Psoas muscle (tissue), 8 donors: Measurements from ENCODE around the gene FYN. TPM values are rescaled to one million over a fixed set of nuclear protein-coding genes. Genes with fewer than 3 reads are reported as not detected.

Experiments
- ATAC-seq, 4 donors: fragments of 200-7000 bp; cut with Tn5 transposase; one replicate each; pipeline ENCODE4 v1.9.1; 2020; ENCODE audit warnings: moderate library complexity in 3 of 4, mild to moderate bottlenecking in 2 of 4
- DNase-seq, 2 donors: peaks; one replicate each; pipeline ENCODE4 v3.0.0-alpha.2; 2020
- H3K27ac ChIP-seq: fragments of 200-600 bp; one replicate; pipeline ENCODE4 v1.8.0; 2022
- H3K27me3 ChIP-seq, 3 donors: fragments of 200-600 bp in 1 of 3; one replicate each; pipeline versions ENCODE4 v1.6.1 to v1.8.0; 2013 to 2022; ENCODE audit warnings: low read length in 2 of 3, mild to moderate bottlenecking in 2 of 3, moderate library complexity in 1 of 3; ENCODE audit not compliant: insufficient read depth in 3 of 3
- H3K36me3 ChIP-seq, 2 donors: fragments of 200-600 bp in 1 of 2; one replicate each; pipeline versions ENCODE4 v1.6.1 to v1.8.0; 2013 to 2022; ENCODE audit warnings: low read depth in 1 of 2, mild to moderate bottlenecking in 1 of 2, moderate library complexity in 1 of 2; ENCODE audit not compliant: insufficient read depth in 1 of 2
- H3K4me1 ChIP-seq: fragments of 200-600 bp; one replicate; pipeline ENCODE4 v1.8.0; 2022
- H3K4me3 ChIP-seq: fragments of 200-600 bp; one replicate; pipeline ENCODE4 v1.8.0; 2022; ENCODE audit warnings: mild to moderate bottlenecking
- H3K9me3 ChIP-seq: fragments of 200-600 bp; one replicate; pipeline ENCODE4 v1.8.0; 2022
- WGBS, 3 donors: extraction: QIAGEN DNeasy Blood & Tissue Kit; methylation state at CpG; one replicate each; pipeline versions ENCODE4 v1.1.6 to v1.1.7; 2013; 5-methylcytosine and 5-hydroxymethylcytosine counted together
- intact Hi-C, 2 donors: fragments of 100-400 bp; cut with DNase I; formaldehyde crosslinking; loops; one replicate each; pipeline versions ENCODE4 v1.11.0 to v1.14.2; 2022
- polyA plus RNA-seq, 3 donors: library from polyadenylated mRNA; stranded (reverse); fragments of 200-250 nt; gene quantifications; one replicate each; pipeline ENCODE4 v1.2.3, GENCODE V29; 2013
- total RNA-seq, 4 donors: library from RNA; stranded (reverse); fragmentation: NEBNext Ultra II Directional in 2 of 4; extraction: Animal tissue kit (Norgen Biotek cat#: 25700) in 2 of 4; gene quantifications; one replicate each; pipeline versions ENCODE4 v1.2.1 to v1.2.4, GENCODE V29; 2021 to 2023
- TF ChIP-seq, protein P1 (sequence below): fragments of 200-600 bp; IDR thresholded peaks from one replicate; pipeline ENCODE4 v1.8.0; 2022; ENCODE audit warnings: antibody characterized with exemption
- donor health status: healthy with polysubstance abuse.
- donor health status: DM: no; HTN: no; CAD: no; lungs with moderate emphysema.
- donor health status: Bipolar disorder and iron deficiency.
- donor health status: healthy.
- donor health status: DM: yes; HTN: yes; CAD: no.
- donor health status: DM: no; HTN: no; CAD: no.
- donor health status: DM: no; HTN: no; CAD: no.
- donor health status: DM: yes; HTN: yes; CAD: no.

FYN gene
- total and polyA plus RNA-seq, 7 donors: 7.1 to 27.8 (median 12.3) TPM

DNA sequence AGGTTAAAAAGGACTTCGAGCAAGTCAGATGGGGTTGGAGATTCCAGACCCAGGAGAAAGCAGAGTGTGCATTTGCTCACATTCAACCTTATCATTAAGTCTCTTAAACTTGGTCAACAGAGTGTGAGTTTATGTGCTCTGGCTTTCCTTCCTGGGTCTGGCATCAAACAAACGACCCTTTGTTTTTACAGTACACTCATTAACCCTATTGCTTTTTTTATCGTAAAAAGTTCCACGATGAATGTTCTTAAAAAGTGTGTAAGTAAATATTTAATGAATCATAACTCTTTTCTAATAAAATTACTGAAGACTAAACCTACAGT, 2.5 kb downstream of the FYN start:
- Histone ChIP-seq H3K9me3 (no peaks in the 10 kb centered on the region), H3K4me1 (no peaks in the 10 kb centered on the region), H3K27me3 (peaks cover 0 to 19% (median 8%) of the 10 kb centered on the region in 3 donors), H3K27ac (no peak overlapping the region), H3K36me3 (no peaks in the 10 kb centered on the region), H3K4me3 (no peak overlapping the region)
- TF ChIP-seq, protein P1, sequence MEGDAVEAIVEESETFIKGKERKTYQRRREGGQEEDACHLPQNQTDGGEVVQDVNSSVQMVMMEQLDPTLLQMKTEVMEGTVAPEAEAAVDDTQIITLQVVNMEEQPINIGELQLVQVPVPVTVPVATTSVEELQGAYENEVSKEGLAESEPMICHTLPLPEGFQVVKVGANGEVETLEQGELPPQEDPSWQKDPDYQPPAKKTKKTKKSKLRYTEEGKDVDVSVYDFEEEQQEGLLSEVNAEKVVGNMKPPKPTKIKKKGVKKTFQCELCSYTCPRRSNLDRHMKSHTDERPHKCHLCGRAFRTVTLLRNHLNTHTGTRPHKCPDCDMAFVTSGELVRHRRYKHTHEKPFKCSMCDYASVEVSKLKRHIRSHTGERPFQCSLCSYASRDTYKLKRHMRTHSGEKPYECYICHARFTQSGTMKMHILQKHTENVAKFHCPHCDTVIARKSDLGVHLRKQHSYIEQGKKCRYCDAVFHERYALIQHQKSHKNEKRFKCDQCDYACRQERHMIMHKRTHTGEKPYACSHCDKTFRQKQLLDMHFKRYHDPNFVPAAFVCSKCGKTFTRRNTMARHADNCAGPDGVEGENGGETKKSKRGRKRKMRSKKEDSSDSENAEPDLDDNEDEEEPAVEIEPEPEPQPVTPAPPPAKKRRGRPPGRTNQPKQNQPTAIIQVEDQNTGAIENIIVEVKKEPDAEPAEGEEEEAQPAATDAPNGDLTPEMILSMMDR: no peak
- no peak for DNase-seq
- 19 to 37% (median 23%) methylated on average over 4 of the region's 4 CpGs for WGBS, 3 donors
- ATAC-seq: no peak
- intact Hi-C loops: loop anchor here (5.0 to 10.0 kb wide), 5 partner anchors 68 to 158 kb away; no protein-coding TSS in a partner anchor

DNA sequence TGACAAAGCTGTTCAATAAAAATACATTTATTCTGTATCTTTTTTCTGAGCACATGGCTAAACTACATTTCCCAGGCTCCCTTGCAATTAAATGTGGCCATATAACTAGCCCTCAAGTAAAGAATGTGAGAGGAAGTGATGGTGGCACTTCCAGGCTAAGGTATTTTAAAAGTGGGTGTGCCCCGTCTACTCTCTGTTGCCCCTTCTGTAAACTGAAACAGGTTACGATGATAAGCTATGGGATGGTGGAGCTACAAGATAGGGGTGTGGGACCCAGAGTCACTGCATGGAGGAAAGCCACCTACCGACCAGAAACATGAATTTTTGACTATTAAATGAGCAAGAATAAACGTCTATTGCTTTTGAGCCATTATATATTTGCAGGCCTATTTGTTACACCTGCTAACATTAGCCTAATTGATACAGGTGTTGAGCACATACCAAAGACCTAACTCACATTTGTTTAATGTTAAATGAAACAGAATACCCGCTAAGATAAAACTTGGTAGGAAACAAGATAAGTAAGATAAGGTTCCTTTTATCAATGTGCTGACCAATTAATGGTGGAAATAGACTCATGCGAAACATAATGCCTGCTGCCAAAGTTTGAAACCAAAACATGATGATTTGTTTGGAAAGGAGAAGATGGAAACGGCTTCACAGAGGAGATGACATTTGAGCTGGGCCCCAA, 3.1 kb downstream of the FYN start:
- H3K27me3 ChIP-seq: peaks cover 0 to 17% (median 8%) of the 10 kb centered on the region in 3 donors
- intact Hi-C loops: loop anchor here (5.0 to 10.0 kb wide), 5 partner anchors 68 to 158 kb away; no protein-coding TSS in a partner anchor
- H3K36me3 ChIP-seq: no peaks in the 10 kb centered on the region
- TF ChIP-seq, protein P1: no peak
- H3K9me3 ChIP-seq: no peaks in the 10 kb centered on the region
- H3K4me3 ChIP-seq: no peak overlapping the region
- H3K27ac ChIP-seq: no peak overlapping the region
- no peak for DNase-seq
- ATAC-seq: no peak
- 59 to 74% (median 71%) methylated on average over 7 of the region's 7 CpGs for WGBS, 3 donors
- no peaks in the 10 kb centered on the region for H3K4me1 ChIP-seq

DNA sequence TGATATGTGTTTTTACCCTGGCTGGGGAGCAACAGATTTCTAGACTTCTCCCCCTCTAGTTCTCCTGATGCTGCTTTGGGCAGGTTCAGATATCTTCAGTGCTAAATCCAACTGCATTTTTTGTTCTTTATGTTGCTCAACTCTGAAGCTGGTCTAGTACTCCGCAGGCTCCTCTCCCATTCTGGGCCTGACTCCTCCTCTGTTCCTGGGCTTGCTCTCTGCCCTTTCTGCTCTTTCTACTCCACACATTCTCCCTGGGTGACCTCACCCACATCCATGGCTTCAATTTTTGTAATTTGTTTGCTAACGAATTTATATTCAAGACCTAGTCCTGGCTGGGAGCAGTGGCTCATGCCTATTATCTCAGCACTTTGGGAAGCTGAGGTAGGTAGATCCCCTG, 6.4 kb downstream of the FYN start:
- Histone ChIP-seq H3K9me3 (no peaks in the 10 kb centered on the region), H3K27ac (no peak overlapping the region), H3K27me3 (peaks cover 0 to 7% (median 5%) of the 10 kb centered on the region in 3 donors), H3K36me3 (no peaks in the 10 kb centered on the region), H3K4me3 (no peak overlapping the region), H3K4me1 (no peaks in the 10 kb centered on the region)
- DNase-seq (no peak), ATAC-seq (no peak)
- WGBS, 3 donors: 72 to 81% (median 74%) methylated on average over 2 of the region's 2 CpGs
- intact Hi-C loops: loop anchor here in 1 of 2 donors (5.0 kb wide), 1 partner anchor 145 kb away; no protein-coding TSS in a partner anchor
- TF ChIP-seq, protein P1: no peak

DNA sequence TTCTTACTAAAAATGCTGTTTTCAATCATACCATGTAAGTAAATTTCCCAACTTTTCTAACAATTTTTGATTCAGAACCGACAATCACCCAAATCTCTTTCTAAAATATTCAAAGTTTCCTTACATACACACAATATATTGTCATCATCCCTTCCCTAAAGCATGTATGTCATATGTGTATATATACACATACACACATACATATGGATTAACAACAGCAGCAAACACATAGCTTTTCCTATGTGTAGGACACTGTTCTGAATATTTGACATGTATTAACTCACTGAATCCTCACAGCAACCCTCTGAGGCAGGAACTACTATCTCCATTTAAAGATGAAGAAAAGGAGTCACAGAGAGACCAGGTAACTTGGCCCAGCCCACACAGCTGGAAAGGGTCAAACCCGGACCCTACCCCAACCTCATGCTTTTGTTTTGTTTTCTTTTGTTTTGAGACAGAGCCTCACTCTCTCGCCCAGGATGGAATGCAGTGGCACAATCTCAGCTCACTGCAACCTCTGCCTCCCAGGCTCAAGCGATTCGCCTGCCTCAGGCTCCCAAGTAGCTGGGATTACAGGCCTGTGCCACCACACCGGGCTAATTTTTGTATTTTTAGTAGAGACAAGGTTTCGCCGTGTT, 7.2 kb downstream of the FYN start:
- TF ChIP-seq, protein P1: no peak
- Histone ChIP-seq H3K27me3 (peaks cover 0 to 7% (median 4%) of the 10 kb centered on the region in 3 donors), H3K36me3 (no peaks in the 10 kb centered on the region), H3K9me3 (no peaks in the 10 kb centered on the region), H3K4me1 (no peaks in the 10 kb centered on the region), H3K27ac (no peak overlapping the region), H3K4me3 (no peak overlapping the region)
- no peak for ATAC-seq
- intact Hi-C loops: loop anchor here in 1 of 2 donors (5.0 kb wide), 1 partner anchor 144 kb away; no protein-coding TSS in a partner anchor
- 84 to 93% (median 91%) methylated on average over 8 of the region's 8 CpGs for WGBS, 3 donors
- no peak for DNase-seq
